Activated T-helper 17 cell treated with anti-CD3 and anti-CD28 coated beads, Interleukin-2, amount 50 U/mL, for 72 hours (primary cell): ENCODE measurements around the gene DNAI1. TPM values are rescaled to one million over a fixed set of nuclear protein-coding genes. Genes with fewer than 3 reads are reported as not detected.
A peak's percentile ranks its signal among the peaks of the same experiment; 100 is the strongest.

Experiments
- ATAC-seq: fragments of 150-1000 bp; cut with Tn5 transposase; replicated peaks from 2 replicates; pipeline ENCODE4 v1.10.0; 2021; ENCODE audit warnings: mild to moderate bottlenecking, moderate library complexity
- H3K27ac Mint-ChIP-seq: one replicate; pipeline ENCODE4 v1.8.0; 2022; ENCODE audit warnings: mixed read lengths
- H3K27me3 Mint-ChIP-seq: one replicate; pipeline ENCODE4 v1.8.0; 2022; ENCODE audit warnings: mixed read lengths
- H3K36me3 Mint-ChIP-seq: one replicate; pipeline ENCODE4 v1.8.0; 2022; ENCODE audit warnings: low read depth, mild to moderate bottlenecking, mixed read lengths
- H3K4me1 Mint-ChIP-seq: one replicate; pipeline ENCODE4 v1.8.0; 2022; ENCODE audit warnings: mixed read lengths
- H3K4me3 Mint-ChIP-seq: one replicate; pipeline ENCODE4 v1.8.0; 2022; ENCODE audit warnings: mild to moderate bottlenecking, mixed read lengths
- H3K9me3 Mint-ChIP-seq: one replicate; pipeline ENCODE4 v1.8.0; 2022; ENCODE audit warnings: mixed read lengths
- total RNA-seq, 2 donors: library from RNA; stranded (reverse); gene quantifications; one replicate each; pipeline ENCODE4 v1.2.3, GENCODE V29; 2022

DNAI1 gene
- total RNA-seq, 2 donors from 2014 or later: not detected

- Mint-ChIP-seq H3K9me3 (no peaks in the 10 kb centered on the region), H3K4me1 (no peaks in the 10 kb centered on the region), H3K4me3 (no peak overlapping the region), H3K36me3 (no peaks in the 10 kb centered on the region), H3K27ac (no peak overlapping the region), H3K27me3 (peaks cover 23% of the 10 kb centered on the region)
- ATAC-seq: no peak
These were observed 96.4 kb downstream of the DNAI1 start for GRCh38 chr9:34555002-34555348.

- Mint-ChIP-seq H3K36me3 (no peaks in the 10 kb centered on the region), H3K4me1 (no peaks in the 10 kb centered on the region), H3K27me3 (peaks cover 27% of the 10 kb centered on the region), H3K27ac (no peak overlapping the region), H3K4me3 (no peak overlapping the region), H3K9me3 (no peaks in the 10 kb centered on the region)
- no peak for ATAC-seq
These were observed 96.9 kb downstream of the DNAI1 start for GRCh38 chr9:34555500-34555899.

GRCh38 chr9:34555936-34556525 lies 97.4 kb downstream of the DNAI1 start:
- Mint-ChIP-seq H3K9me3 (no peaks in the 10 kb centered on the region), H3K27me3 (peaks cover 27% of the 10 kb centered on the region), H3K27ac (no peak overlapping the region), H3K4me1 (no peaks in the 10 kb centered on the region), H3K4me3 (no peak overlapping the region), H3K36me3 (no peaks in the 10 kb centered on the region)
- no peak for ATAC-seq

- Mint-ChIP-seq H3K9me3 (no peaks in the 10 kb centered on the region), H3K27me3 (peaks cover 30% of the 10 kb centered on the region), H3K36me3 (no peaks in the 10 kb centered on the region), H3K4me1 (no peaks in the 10 kb centered on the region), H3K4me3 (no peak overlapping the region), H3K27ac (no peak overlapping the region)
- no peak for ATAC-seq
These were observed 98.3 kb downstream of the DNAI1 start for GRCh38 chr9:34556949-34557348.

- no peak for ATAC-seq
- no peaks in the 10 kb centered on the region for H3K36me3 Mint-ChIP-seq
- H3K4me1 Mint-ChIP-seq: no peaks in the 10 kb centered on the region
- no peak overlapping the region for H3K4me3 Mint-ChIP-seq
- H3K9me3 Mint-ChIP-seq: no peaks in the 10 kb centered on the region
- H3K27me3 Mint-ChIP-seq: peaks cover 30% of the 10 kb centered on the region
- H3K27ac Mint-ChIP-seq: no peak overlapping the region
These were observed 99.1 kb downstream of the DNAI1 start for GRCh38 chr9:34557426-34558321.

GRCh38 chr9:34558364-34558763 lies 99.8 kb downstream of the DNAI1 start:
- Mint-ChIP-seq H3K4me3 (no peak overlapping the region), H3K9me3 (no peaks in the 10 kb centered on the region), H3K36me3 (no peaks in the 10 kb centered on the region), H3K27me3 (peaks cover 30% of the 10 kb centered on the region), H3K27ac (no peak overlapping the region), H3K4me1 (no peaks in the 10 kb centered on the region)
- no peak for ATAC-seq

- no peak overlapping the region for H3K4me3 Mint-ChIP-seq
- H3K27ac Mint-ChIP-seq: no peak overlapping the region
- no peaks in the 10 kb centered on the region for H3K36me3 Mint-ChIP-seq
- no peaks in the 10 kb centered on the region for H3K4me1 Mint-ChIP-seq
- H3K9me3 Mint-ChIP-seq: no peaks in the 10 kb centered on the region
- H3K27me3 Mint-ChIP-seq: peaks cover 35% of the 10 kb centered on the region
- no peak for ATAC-seq
These were observed 100.5 kb downstream of the DNAI1 start for GRCh38 chr9:34558919-34559623.

- Mint-ChIP-seq H3K36me3 (no peaks in the 10 kb centered on the region), H3K4me1 (no peaks in the 10 kb centered on the region), H3K27ac (no peak overlapping the region), H3K9me3 (no peaks in the 10 kb centered on the region), H3K4me3 (no peak overlapping the region), H3K27me3 (peaks cover 35% of the 10 kb centered on the region)
- no peak for ATAC-seq
These were observed 101.2 kb downstream of the DNAI1 start for GRCh38 chr9:34559624-34560455.

- Mint-ChIP-seq H3K36me3 (no peaks in the 10 kb centered on the region), H3K27ac (no peak overlapping the region), H3K4me1 (no peaks in the 10 kb centered on the region), H3K4me3 (no peak overlapping the region), H3K9me3 (no peaks in the 10 kb centered on the region), H3K27me3 (peaks cover 34% of the 10 kb centered on the region)
- no peak for ATAC-seq
These were observed 102.1 kb downstream of the DNAI1 start for GRCh38 chr9:34560599-34561214.

GRCh38 chr9:34562135-34562745 lies 103.6 kb downstream of the DNAI1 start:
- Mint-ChIP-seq H3K36me3 (no peaks in the 10 kb centered on the region), H3K27me3 (peaks cover 34% of the 10 kb centered on the region), H3K27ac (no peak overlapping the region), H3K9me3 (no peaks in the 10 kb centered on the region), H3K4me1 (no peaks in the 10 kb centered on the region), H3K4me3 (no peak overlapping the region)
- no peak for ATAC-seq

- Mint-ChIP-seq H3K27me3 (peaks cover 33% of the 10 kb centered on the region), H3K4me1 (no peaks in the 10 kb centered on the region), H3K4me3 (no peak overlapping the region), H3K9me3 (no peaks in the 10 kb centered on the region), H3K36me3 (no peaks in the 10 kb centered on the region), H3K27ac (no peak overlapping the region)
- peak; percentile 42 for ATAC-seq
These were observed 104.7 kb downstream of the DNAI1 start for GRCh38 chr9:34563262-34563661.

GRCh38 chr9:34564617-34565016 lies 106.0 kb downstream of the DNAI1 start:
- Mint-ChIP-seq H3K27me3 (peaks cover 31% of the 10 kb centered on the region), H3K36me3 (no peaks in the 10 kb centered on the region), H3K9me3 (no peaks in the 10 kb centered on the region), H3K4me3 (no peak overlapping the region), H3K4me1 (no peaks in the 10 kb centered on the region), H3K27ac (no peak overlapping the region)
- ATAC-seq: no peak

- Mint-ChIP-seq H3K27ac (no peak overlapping the region), H3K4me3 (no peak overlapping the region), H3K36me3 (no peaks in the 10 kb centered on the region), H3K4me1 (no peaks in the 10 kb centered on the region), H3K9me3 (no peaks in the 10 kb centered on the region), H3K27me3 (peaks cover 26% of the 10 kb centered on the region)
- ATAC-seq: no peak
These were observed 107.3 kb downstream of the DNAI1 start for GRCh38 chr9:34565856-34566255.
